Smooth muscle cell (in vitro differentiated cells): ENCODE data around the gene GADL1. TPM values are rescaled to one million over a fixed set of nuclear protein-coding genes. Genes with fewer than 3 reads are reported as not detected.

Experiments used
- DNase-seq: peaks from one replicate; lab custom pipeline; 2025; ENCODE audit not compliant: unreplicated experiment; lab: John Stamatoyannopoulos, UW
- H2AFZ ChIP-seq: fragments of 200-600 bp; sonication (generic); 2 replicates; pipeline ENCODE4 v1.6.0; 2016; ENCODE audit warnings: antibody characterized with exemption, low read depth, mild to moderate bottlenecking
- H3F3A ChIP-seq: fragments of 200-600 bp; sonication (generic); 2 replicates; pipeline ENCODE4 v1.6.0; 2017; ENCODE audit warnings: antibody characterized with exemption, low read depth
- H3K27ac ChIP-seq: fragments of 200-600 bp; sonication (generic); 2 replicates; pipeline ENCODE4 v1.5.1; 2016; ENCODE audit warnings: low read depth, mild to moderate bottlenecking
- H3K27me3 ChIP-seq: fragments of 200-600 bp; sonication (generic); 2 replicates; pipeline ENCODE4 v1.6.1; 2016; ENCODE audit warnings: low read depth, mild to moderate bottlenecking
- H3K36me3 ChIP-seq: fragments of 200-600 bp; sonication (generic); 2 replicates; pipeline ENCODE4 v1.5.1; 2016; ENCODE audit warnings: low read depth
- H3K4me1 ChIP-seq: fragments of 200-600 bp; sonication (generic); 2 replicates; pipeline ENCODE4 v1.5.1; 2016; ENCODE audit warnings: low read depth
- H3K4me2 ChIP-seq: fragments of 200-600 bp; sonication (generic); 2 replicates; pipeline ENCODE4 v1.6.0; 2016; ENCODE audit warnings: mild to moderate bottlenecking
- H3K4me3 ChIP-seq: fragments of 200-600 bp; sonication (generic); 2 replicates; pipeline ENCODE4 v1.5.1; 2016; ENCODE audit warnings: mild to moderate bottlenecking
- H3K79me2 ChIP-seq: fragments of 200-600 bp; sonication (generic); 2 replicates; pipeline ENCODE4 v1.6.0; 2016; ENCODE audit warnings: low read depth, mild to moderate bottlenecking
- H3K9ac ChIP-seq: fragments of 200-600 bp; sonication (generic); 2 replicates; pipeline ENCODE4 v1.6.0; 2016; ENCODE audit warnings: low read depth
- H3K9me3 ChIP-seq: fragments of 200-600 bp; sonication (generic); replicated peaks from 2 replicates; pipeline ENCODE4 v1.5.1; 2016; ENCODE audit warnings: low read depth
- H4K20me1 ChIP-seq: fragments of 200-600 bp; sonication (generic); 2 replicates; pipeline ENCODE4 v1.6.0; 2016; ENCODE audit warnings: low read depth
- WGBS: methylation state at CpG from one replicate; pipeline ENCODE4 v1.1.7; 2016; ENCODE audit warnings: low lambda C conversion rate; 5-methylcytosine and 5-hydroxymethylcytosine counted together
- polyA plus RNA-seq: library from polyadenylated mRNA; unstranded; fragments of >200 nt; fragmentation: Nextera tagmentation; extraction: Ambion mirVana; gene quantifications from 2 replicates; pipeline ENCODE4 v1.2.1, GENCODE V29; 2016
- total RNA-seq: library from RNA; depleted of rRNA; stranded (reverse); fragments of >200 nt; gene quantifications from 2 replicates; pipeline ENCODE4 v1.2.3, GENCODE V29; 2014
- TF ChIP-seq, protein P1 (sequence below): fragments of 200-600 bp; sonication (generic); IDR thresholded peaks from 2 replicates; pipeline ENCODE4 v1.5.1; 2017; ENCODE audit warnings: borderline replicate concordance, mild to moderate bottlenecking, antibody characterized with exemption; ENCODE audit not compliant: insufficient read depth, poor library complexity, severe bottlenecking

GADL1 gene
- total and polyA plus RNA-seq, 2 experiments from 2014 or later = not detected

DNA sequence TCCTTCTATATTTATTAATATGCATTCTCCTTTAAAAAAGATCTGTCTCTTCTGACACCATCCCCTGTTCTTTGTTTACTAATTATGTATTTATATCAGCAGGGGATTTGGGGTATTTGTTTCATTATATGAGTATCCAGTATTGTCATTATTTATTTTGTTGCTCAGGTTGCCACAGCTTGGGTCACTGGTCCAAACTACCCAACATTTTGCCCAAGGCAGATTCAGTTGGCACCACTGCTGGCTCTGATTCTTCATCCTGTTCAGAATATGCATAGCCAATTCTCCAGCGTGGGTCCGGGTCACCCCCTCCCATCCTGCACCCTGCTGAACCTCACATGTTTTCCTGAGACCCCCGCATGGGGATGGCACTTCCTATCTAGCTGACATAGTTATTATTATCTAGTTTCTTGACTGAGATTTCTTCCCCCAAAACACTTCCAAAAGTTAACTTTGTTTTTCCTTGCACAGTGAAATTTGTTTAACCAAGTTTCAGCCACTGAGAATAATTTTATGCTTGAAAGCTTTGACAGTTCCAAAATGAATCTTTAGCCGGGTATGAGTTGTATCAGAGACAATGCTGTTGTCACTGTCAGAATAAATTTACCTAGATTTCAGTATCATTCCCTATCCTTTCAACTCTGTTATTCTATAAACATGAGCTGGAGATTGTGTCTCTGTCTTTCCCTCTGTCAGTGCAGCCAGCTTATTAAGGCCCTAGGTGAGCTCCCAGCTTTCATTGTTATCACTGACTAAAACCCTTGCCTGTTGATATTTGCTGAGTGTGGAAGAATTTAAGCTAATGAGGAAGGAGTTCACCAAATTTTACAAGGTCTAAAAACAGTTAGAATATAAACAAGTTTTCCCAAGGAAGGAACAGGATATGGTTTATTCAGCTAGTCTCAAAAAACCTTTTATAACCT lies 217.8 kb downstream of the GADL1 start:
- H3K27ac ChIP-seq = no peak overlapping the region
- peaks cover 15% of the 10 kb centered on the region for H3K4me1 ChIP-seq
- H3F3A ChIP-seq = peaks cover 6% of the 10 kb centered on the region
- no peaks in the 10 kb centered on the region for H3K27me3 ChIP-seq
- TF ChIP-seq, protein P1, sequence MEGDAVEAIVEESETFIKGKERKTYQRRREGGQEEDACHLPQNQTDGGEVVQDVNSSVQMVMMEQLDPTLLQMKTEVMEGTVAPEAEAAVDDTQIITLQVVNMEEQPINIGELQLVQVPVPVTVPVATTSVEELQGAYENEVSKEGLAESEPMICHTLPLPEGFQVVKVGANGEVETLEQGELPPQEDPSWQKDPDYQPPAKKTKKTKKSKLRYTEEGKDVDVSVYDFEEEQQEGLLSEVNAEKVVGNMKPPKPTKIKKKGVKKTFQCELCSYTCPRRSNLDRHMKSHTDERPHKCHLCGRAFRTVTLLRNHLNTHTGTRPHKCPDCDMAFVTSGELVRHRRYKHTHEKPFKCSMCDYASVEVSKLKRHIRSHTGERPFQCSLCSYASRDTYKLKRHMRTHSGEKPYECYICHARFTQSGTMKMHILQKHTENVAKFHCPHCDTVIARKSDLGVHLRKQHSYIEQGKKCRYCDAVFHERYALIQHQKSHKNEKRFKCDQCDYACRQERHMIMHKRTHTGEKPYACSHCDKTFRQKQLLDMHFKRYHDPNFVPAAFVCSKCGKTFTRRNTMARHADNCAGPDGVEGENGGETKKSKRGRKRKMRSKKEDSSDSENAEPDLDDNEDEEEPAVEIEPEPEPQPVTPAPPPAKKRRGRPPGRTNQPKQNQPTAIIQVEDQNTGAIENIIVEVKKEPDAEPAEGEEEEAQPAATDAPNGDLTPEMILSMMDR = no peak
- no peak for DNase-seq
- H3K9me3 ChIP-seq = no peaks in the 10 kb centered on the region
- H3K36me3 ChIP-seq = peaks cover 10% of the 10 kb centered on the region
- H3K4me3 ChIP-seq = no peak overlapping the region
- H3K4me2 ChIP-seq = no peak overlapping the region
- H3K79me2 ChIP-seq = no peaks in the 10 kb centered on the region
- H2AFZ ChIP-seq = no peak overlapping the region
- H3K9ac ChIP-seq = no peak overlapping the region
- 97% methylated on average over 4 of the region's 4 CpGs for WGBS
- no peaks in the 10 kb centered on the region for H4K20me1 ChIP-seq
